ENCODE measurements around the gene QPRT.
"Not testable (repeated sequence)": the region's sequence is repeated elsewhere in the genome, so short reads cannot be mapped to it uniquely, and the experiment has no call there.

Gene QPRT

DNA sequence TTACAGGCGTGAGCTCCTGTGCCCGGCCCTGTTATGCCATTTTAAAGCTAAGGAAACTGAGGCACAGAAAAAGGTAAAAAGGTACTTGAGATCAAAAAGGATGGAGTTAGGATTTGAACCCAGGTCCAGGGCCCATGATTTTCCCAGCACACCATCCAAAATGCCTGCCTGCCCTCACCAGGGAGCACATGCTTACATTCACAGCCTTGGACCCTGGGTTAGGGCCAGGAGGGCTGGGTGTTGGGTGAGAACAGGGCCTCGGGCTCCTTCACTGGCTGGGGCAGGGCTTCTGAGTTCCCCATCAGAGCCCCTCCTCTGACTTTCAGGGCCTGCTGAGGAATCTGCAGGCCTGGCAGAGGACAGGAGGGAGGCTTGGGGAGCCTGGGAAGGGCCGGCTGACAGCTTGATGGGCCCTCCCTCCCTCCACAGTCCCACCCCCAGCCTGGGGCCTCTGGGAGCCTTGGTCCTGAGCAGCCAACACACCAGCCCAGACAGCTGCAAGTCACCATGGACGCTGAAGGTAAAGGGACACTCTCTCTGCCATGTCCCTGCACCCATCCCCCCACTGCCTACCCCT lies at the start of gene QPRT:
TSS of gene QPRT (plus strand) at position 490 of the 577 bp plus-strand sequence. CDS start at position 508, 18 bp downstream.
- TF ChIP-seq CTCF (IDR thresholded peaks at IDR 0.05; ENCODE audit: low read depth, low read length), result no peak
- TF ChIP-seq EZH2phosphoT487 (IDR thresholded peaks at IDR 0.05; ENCODE audit: low read depth), result no peak
- Histone ChIP-seq H3K9me3 (ENCODE audit: insufficient read depth, low read length) (no peaks in the 10 kb centered on the region), H3K9ac (ENCODE audit: low read length) (peak within 1 kb of the TSS; percentile 98), H3K36me3 (replicated peaks; ENCODE audit: low read depth, low read length) (peaks cover 12% of the 10 kb centered on the region), H3K79me2 (ENCODE audit: low read length) (peaks cover 18% of the 10 kb centered on the region), H3K4me2 (ENCODE audit: low read length) (peak within 1 kb of the TSS; percentile 100), H2AFZ (ENCODE audit: low read depth, low read length) (peak within 1 kb of the TSS; percentile 45; the same call in 1 of the 2 replicates), H3K4me3 (ENCODE audit: low read length) (peak within 1 kb of the TSS; percentile 95), H4K20me1 (ENCODE audit: insufficient read depth, low read length) (no peaks in the 10 kb centered on the region), H3K27me3 (ENCODE audit: low read depth, low read length) (no peaks in the 10 kb centered on the region), H3K4me1 (ENCODE audit: low read length) (peaks cover 37% of the 10 kb centered on the region), H3K27ac (ENCODE audit: low read length) (peak within 1 kb of the TSS; percentile 93)

DNA sequence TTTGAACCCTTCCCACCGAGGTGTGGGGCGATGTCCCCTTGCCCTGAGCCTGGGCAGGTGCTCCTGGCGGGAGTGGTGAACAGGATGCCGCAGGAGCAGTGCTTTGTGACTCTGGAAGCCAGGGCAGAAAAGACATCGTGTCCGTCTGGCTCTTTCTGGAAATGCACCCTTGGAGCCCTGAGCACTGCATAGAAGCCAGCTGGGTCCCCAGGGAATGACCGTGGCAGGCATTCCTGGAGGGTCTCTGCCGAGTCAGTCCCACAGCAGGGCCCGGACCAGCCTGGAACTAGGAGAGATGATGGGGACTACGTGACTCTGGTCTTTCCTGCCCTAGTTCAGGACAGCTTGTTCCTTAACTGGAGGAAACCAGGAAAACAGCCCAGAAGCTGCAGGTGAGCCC lies 49.7 kb upstream of the QPRT start:
- not testable (repeated sequence) for H3K4me3 ChIP-seq (ENCODE audit: low read length); H3K27ac ChIP-seq (ENCODE audit: low read length); H4K20me1 ChIP-seq (ENCODE audit: insufficient read depth, low read length); H3K27me3 ChIP-seq (ENCODE audit: low read depth, low read length); H3K4me2 ChIP-seq (ENCODE audit: low read length); H3K79me2 ChIP-seq (ENCODE audit: low read length); H3K9ac ChIP-seq (ENCODE audit: low read length); H2AFZ ChIP-seq (ENCODE audit: low read depth, low read length); H3K9me3 ChIP-seq (ENCODE audit: insufficient read depth, low read length); H3K36me3 ChIP-seq (replicated peaks; ENCODE audit: low read depth, low read length)
- H3K4me1 ChIP-seq (ENCODE audit: low read length), result peaks cover 11% of the 10 kb centered on the region

- not testable (repeated sequence) for H3K79me2 ChIP-seq (ENCODE audit: low read length)
Observed at GRCh38 chr16:29631658-29632057, 47.3 kb upstream of the QPRT start.

GRCh38 chr16:29635902-29636301 lies 43.1 kb upstream of the QPRT start:
- not testable (repeated sequence) for H3K9me3 ChIP-seq (ENCODE audit: insufficient read depth, low read length); H3K4me2 ChIP-seq (ENCODE audit: low read length); H4K20me1 ChIP-seq (ENCODE audit: insufficient read depth, low read length); H3K4me3 ChIP-seq (ENCODE audit: low read length); H3K27ac ChIP-seq (ENCODE audit: low read length); H3K79me2 ChIP-seq (ENCODE audit: low read length); H3K36me3 ChIP-seq (replicated peaks; ENCODE audit: low read depth, low read length); H3K4me1 ChIP-seq (ENCODE audit: low read length); H3K27me3 ChIP-seq (ENCODE audit: low read depth, low read length); H2AFZ ChIP-seq (ENCODE audit: low read depth, low read length); H3K9ac ChIP-seq (ENCODE audit: low read length)

More at GRCh38 chr16:29631658-29632057, 47.3 kb upstream of the QPRT start:
- H3K36me3 ChIP-seq (replicated peaks; ENCODE audit: low read depth, low read length); H3K4me3 ChIP-seq (ENCODE audit: low read length); H3K4me2 ChIP-seq (ENCODE audit: low read length); H3K27me3 ChIP-seq (ENCODE audit: low read depth, low read length); H3K9me3 ChIP-seq (ENCODE audit: insufficient read depth, low read length); H2AFZ ChIP-seq (ENCODE audit: low read depth, low read length); H3K27ac ChIP-seq (ENCODE audit: low read length); H3K9ac ChIP-seq (ENCODE audit: low read length); H4K20me1 ChIP-seq (ENCODE audit: insufficient read depth, low read length): not testable (repeated sequence)
- peaks cover 11% of the 10 kb centered on the region for H3K4me1 ChIP-seq (ENCODE audit: low read length)

DNA sequence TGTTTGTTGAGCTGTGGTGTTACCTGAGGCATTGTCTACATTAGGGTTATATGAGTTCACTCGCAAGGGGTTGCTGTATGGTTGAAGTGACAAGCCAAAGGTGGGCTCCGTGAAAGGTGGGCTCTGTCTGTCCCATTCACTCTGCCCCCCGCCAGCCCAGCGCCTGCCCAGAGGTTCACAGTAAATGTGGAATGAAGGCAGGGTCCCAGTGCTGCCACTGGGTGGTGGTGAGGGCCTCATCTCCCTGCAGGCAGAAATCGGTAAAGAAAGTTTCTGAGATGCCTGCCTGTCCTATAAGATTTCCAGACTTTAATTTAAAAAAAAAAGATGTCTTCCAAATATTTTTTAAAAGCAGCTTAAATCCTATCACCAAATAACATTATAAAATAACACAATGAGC lies 42.6 kb upstream of the QPRT start:
- not testable (repeated sequence) for H3K4me3 ChIP-seq (ENCODE audit: low read length); H3K4me2 ChIP-seq (ENCODE audit: low read length); H3K9me3 ChIP-seq (ENCODE audit: insufficient read depth, low read length); H2AFZ ChIP-seq (ENCODE audit: low read depth, low read length); H4K20me1 ChIP-seq (ENCODE audit: insufficient read depth, low read length); H3K36me3 ChIP-seq (replicated peaks; ENCODE audit: low read depth, low read length); H3K9ac ChIP-seq (ENCODE audit: low read length); H3K27me3 ChIP-seq (ENCODE audit: low read depth, low read length); H3K27ac ChIP-seq (ENCODE audit: low read length); H3K4me1 ChIP-seq (ENCODE audit: low read length); H3K79me2 ChIP-seq (ENCODE audit: low read length)

DNA sequence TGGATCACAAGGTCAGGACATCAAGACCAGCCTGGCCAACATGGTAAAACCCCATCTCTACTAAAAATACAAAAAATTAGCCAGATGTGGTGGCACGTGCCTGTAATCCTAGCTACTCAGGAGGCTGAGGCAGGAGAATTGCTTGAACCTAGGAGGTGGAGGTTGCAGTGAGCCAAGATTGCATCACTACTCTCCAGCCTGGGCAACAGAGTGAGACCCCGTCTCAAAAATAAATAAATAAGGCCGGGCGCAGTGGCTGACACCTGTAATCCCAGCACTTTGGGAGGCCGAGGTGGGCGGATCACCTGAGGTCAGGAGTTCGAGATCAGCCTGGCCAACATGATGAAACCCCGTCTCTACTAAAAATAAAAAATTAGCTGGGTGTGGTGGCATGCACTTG lies 40.2 kb upstream of the QPRT start:
- H3K27ac ChIP-seq (ENCODE audit: low read length); H4K20me1 ChIP-seq (ENCODE audit: insufficient read depth, low read length); H3K4me3 ChIP-seq (ENCODE audit: low read length); H3K27me3 ChIP-seq (ENCODE audit: low read depth, low read length); H3K79me2 ChIP-seq (ENCODE audit: low read length); H3K9me3 ChIP-seq (ENCODE audit: insufficient read depth, low read length); H2AFZ ChIP-seq (ENCODE audit: low read depth, low read length); H3K9ac ChIP-seq (ENCODE audit: low read length); H3K4me2 ChIP-seq (ENCODE audit: low read length); H3K36me3 ChIP-seq (replicated peaks; ENCODE audit: low read depth, low read length): not testable (repeated sequence)
- H3K4me1 ChIP-seq (ENCODE audit: low read length), result peaks cover 18% of the 10 kb centered on the region
